BE2C (cell line): ENCODE data around the gene GTF2A1.

Source experiments
- DNase-seq: peaks from one replicate; pipeline ENCODE4 v3.0.0-alpha.2; 2020
- H3K27me3 ChIP-seq: fragments of 250-450 bp; sonication (Bioruptor Pico); 2 replicates; pipeline ENCODE4 v1.5.1; 2020; ENCODE audit warnings: mild to moderate bottlenecking
- H3K36me3 ChIP-seq: fragments of 250-450 bp; sonication (Bioruptor Pico); 2 replicates; pipeline ENCODE4 v1.5.1; 2020; ENCODE audit warnings: mild to moderate bottlenecking
- H3K4me1 ChIP-seq: fragments of 250-450 bp; sonication (Bioruptor Pico); 2 replicates; pipeline ENCODE4 v1.5.1; 2020
- H3K4me3 ChIP-seq: 2 replicates; pipeline ENCODE4 v1.5.1; 2011; ENCODE audit warnings: low read depth, low read length
- H3K9me3 ChIP-seq: fragments of 250-450 bp; sonication (Bioruptor Pico); 2 replicates; pipeline ENCODE4 v1.5.1; 2020
- CTCF ChIP-seq: IDR thresholded peaks from 2 replicates; pipeline ENCODE4 v1.5.1; 2012; ENCODE audit warnings: mild to moderate bottlenecking, low read depth, low read length

GTF2A1 gene

GRCh38 chr14:81177225-81177624 lies 43.5 kb downstream of the GTF2A1 start:
- TF ChIP-seq CTCF, result no peak
- H3K27me3 ChIP-seq, result no peaks in the 10 kb centered on the region
- no peaks in the 10 kb centered on the region for H3K9me3 ChIP-seq
- H3K36me3 ChIP-seq, result peaks cover 4% of the 10 kb centered on the region; the same call in 1 of the 2 replicates
- no peak for DNase-seq
- H3K4me3 ChIP-seq, result no peak overlapping the region
- peaks cover under 1% of the 10 kb centered on the region for H3K4me1 ChIP-seq

GRCh38 chr14:81176241-81176640 lies 44.5 kb downstream of the GTF2A1 start:
- no peaks in the 10 kb centered on the region for H3K27me3 ChIP-seq
- DNase-seq, result no peak
- peaks cover 6% of the 10 kb centered on the region for H3K4me1 ChIP-seq
- no peaks in the 10 kb centered on the region for H3K36me3 ChIP-seq
- TF ChIP-seq CTCF, result no peak
- H3K4me3 ChIP-seq, result no peak overlapping the region
- H3K9me3 ChIP-seq, result no peaks in the 10 kb centered on the region

GRCh38 chr14:81172881-81173280 lies 47.9 kb downstream of the GTF2A1 start:
- no peaks in the 10 kb centered on the region for H3K27me3 ChIP-seq
- no peaks in the 10 kb centered on the region for H3K36me3 ChIP-seq
- H3K9me3 ChIP-seq, result no peaks in the 10 kb centered on the region
- H3K4me1 ChIP-seq, result peaks cover 6% of the 10 kb centered on the region
- TF ChIP-seq CTCF, result no peak
- no peak for DNase-seq
- no peak overlapping the region for H3K4me3 ChIP-seq

GRCh38 chr14:81172353-81172752 lies 48.4 kb downstream of the GTF2A1 start:
- DNase-seq, result peak; percentile 32
- Histone ChIP-seq H3K4me1 (peaks cover 6% of the 10 kb centered on the region), H3K27me3 (no peaks in the 10 kb centered on the region), H3K36me3 (no peaks in the 10 kb centered on the region), H3K4me3 (no peak overlapping the region), H3K9me3 (no peaks in the 10 kb centered on the region)
- no peak for TF ChIP-seq CTCF

- no peaks in the 10 kb centered on the region for H3K36me3 ChIP-seq
- H3K4me3 ChIP-seq, result no peak overlapping the region
- no peaks in the 10 kb centered on the region for H3K9me3 ChIP-seq
- no peaks in the 10 kb centered on the region for H3K27me3 ChIP-seq
- no peak for DNase-seq
- H3K4me1 ChIP-seq, result peaks cover 6% of the 10 kb centered on the region
- TF ChIP-seq CTCF, result no peak
These were observed 49.9 kb downstream of the GTF2A1 start for GRCh38 chr14:81170829-81171195.

- Histone ChIP-seq H3K4me1 (peaks cover 6% of the 10 kb centered on the region), H3K4me3 (peak overlapping the region; percentile 65), H3K36me3 (no peaks in the 10 kb centered on the region), H3K27me3 (no peaks in the 10 kb centered on the region), H3K9me3 (no peaks in the 10 kb centered on the region)
- peak; percentile 92 for TF ChIP-seq CTCF
- peak; percentile 89 for DNase-seq
These were observed 50.5 kb downstream of the GTF2A1 start for GRCh38 chr14:81170104-81170828.
